ENCODE data around the gene QRFP.

Gene QRFP

DNA sequence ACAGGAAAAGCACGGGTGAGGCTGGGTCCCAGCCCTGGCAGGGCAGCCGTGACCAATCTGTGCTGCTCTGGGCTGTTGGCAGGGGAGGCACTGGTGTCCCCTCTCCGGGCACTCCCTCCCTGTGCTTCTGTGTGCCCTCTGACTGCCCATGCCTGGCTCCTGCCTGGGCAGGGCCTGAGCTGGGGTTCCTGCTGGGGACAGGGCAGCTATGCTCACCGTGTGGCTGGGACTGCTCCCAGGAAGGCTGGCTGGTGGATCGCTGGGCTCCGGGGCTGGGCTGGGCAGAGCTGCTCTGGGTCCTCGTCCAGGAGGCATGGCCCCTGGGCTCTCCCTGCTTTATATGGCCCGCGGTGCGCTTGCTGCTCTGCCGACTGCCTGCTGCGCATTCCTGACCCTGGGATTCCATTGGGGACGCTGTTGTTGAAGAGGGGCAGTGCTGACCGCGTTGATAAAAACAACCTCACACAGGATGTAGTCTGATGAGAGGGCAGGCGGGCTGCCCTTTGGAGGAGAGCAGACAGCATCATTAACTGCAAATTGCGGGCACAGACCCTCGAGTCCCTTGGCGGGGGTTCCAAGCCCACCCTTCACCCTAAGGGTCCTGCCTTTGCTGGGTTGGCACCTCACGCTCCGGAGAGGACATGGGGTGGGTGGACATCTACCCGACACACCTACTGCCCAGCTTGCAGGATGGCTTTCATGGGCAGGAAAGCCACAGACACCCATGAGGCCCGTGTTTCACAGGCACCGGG is 955 bp downstream of the QRFP start:
- H3K9me3 ChIP-seq (ENCODE audit: control insufficient read depth in 2 of 2, low read length in 2 of 2) = no peaks in the 10 kb centered on the region
- peaks cover 2 to 24% of the 10 kb centered on the region in 2 donors for H3K4me1 ChIP-seq (ENCODE audit: control insufficient read depth in 2 of 2, insufficient read depth in 2 of 2, low read length in 2 of 2)
- H3K27ac ChIP-seq (ENCODE audit: low read depth in 2 of 2, low read length in 2 of 2) = no peak overlapping the region
- H3K36me3 ChIP-seq (ENCODE audit: control insufficient read depth in 2 of 2, insufficient read depth in 2 of 2, low read length in 2 of 2) = peaks cover 6% of the 10 kb centered on the region in 2 donors
- no peak overlapping the region for H3K4me3 ChIP-seq (ENCODE audit: low read length in 2 of 2)
- peaks cover 3 to 8% of the 10 kb centered on the region in 2 donors for H3K27me3 ChIP-seq (ENCODE audit: control insufficient read depth in 2 of 2, insufficient read depth in 2 of 2, low read length in 2 of 2)
- no peak overlapping the region for H3K9ac ChIP-seq (ENCODE audit: low read depth in 1 of 2, low read length in 2 of 2)

DNA sequence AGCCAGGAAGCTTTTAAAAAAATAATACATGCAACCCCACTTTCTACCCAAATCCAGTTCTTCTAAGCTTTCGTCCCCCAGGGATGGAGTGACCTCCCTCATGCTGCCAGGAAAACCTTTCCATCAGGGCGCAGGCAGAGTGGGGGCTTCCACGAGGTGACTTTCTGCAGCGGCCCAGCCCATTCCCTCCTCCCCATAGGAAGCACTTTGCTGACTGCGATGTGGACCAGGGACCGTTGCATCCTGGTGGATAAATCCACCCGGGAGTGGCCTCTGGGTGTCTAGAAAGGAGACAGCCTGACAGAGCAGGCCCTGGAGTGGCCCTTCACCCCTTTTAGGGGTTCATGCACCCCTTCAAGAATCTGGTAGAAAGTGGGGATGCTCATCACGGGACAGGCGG is 1.6 kb downstream of the QRFP start:
- peaks cover 10 to 11% of the 10 kb centered on the region in 2 donors for H3K36me3 ChIP-seq (ENCODE audit: control insufficient read depth in 2 of 2, insufficient read depth in 2 of 2, low read length in 2 of 2)
- H3K27me3 ChIP-seq (ENCODE audit: control insufficient read depth in 2 of 2, insufficient read depth in 2 of 2, low read length in 2 of 2) = peaks cover 3 to 8% of the 10 kb centered on the region in 2 donors
- no peak overlapping the region for H3K4me3 ChIP-seq (ENCODE audit: low read length in 2 of 2)
- peaks cover 2 to 24% of the 10 kb centered on the region in 2 donors for H3K4me1 ChIP-seq (ENCODE audit: control insufficient read depth in 2 of 2, insufficient read depth in 2 of 2, low read length in 2 of 2)
- no peak overlapping the region for H3K9ac ChIP-seq (ENCODE audit: low read depth in 1 of 2, low read length in 2 of 2)
- no peak overlapping the region for H3K27ac ChIP-seq (ENCODE audit: low read depth in 2 of 2, low read length in 2 of 2)
- no peaks in the 10 kb centered on the region for H3K9me3 ChIP-seq (ENCODE audit: control insufficient read depth in 2 of 2, low read length in 2 of 2)

DNA sequence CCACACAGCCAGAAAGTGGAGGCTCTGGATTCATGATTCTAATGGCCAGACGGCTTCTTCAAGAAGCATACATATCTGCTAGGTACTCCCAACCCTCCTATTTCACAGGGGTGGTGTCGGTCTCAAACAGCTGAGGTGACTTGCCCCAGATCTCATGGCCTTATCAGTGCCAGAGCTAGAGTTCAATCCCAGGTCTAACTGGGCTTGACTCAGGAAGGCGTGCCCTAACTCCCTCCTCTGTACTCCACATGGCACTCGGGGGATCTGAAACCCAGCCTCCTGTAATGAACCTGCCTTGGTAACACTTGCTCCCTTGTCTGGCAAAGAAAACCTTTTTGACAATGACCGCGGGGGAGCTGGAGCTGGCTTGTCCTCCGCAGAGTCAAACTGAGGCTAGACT is 2.1 kb downstream of the QRFP start:
- Histone ChIP-seq H3K36me3 (ENCODE audit: control insufficient read depth in 2 of 2, insufficient read depth in 2 of 2, low read length in 2 of 2) (peaks cover 11 to 15% of the 10 kb centered on the region in 2 donors), H3K9ac (ENCODE audit: low read depth in 1 of 2, low read length in 2 of 2) (no peak overlapping the region), H3K4me3 (ENCODE audit: low read length in 2 of 2) (no peak overlapping the region), H3K9me3 (ENCODE audit: control insufficient read depth in 2 of 2, low read length in 2 of 2) (no peaks in the 10 kb centered on the region), H3K27me3 (ENCODE audit: control insufficient read depth in 2 of 2, insufficient read depth in 2 of 2, low read length in 2 of 2) (peaks cover 2 to 8% of the 10 kb centered on the region in 2 donors), H3K27ac (ENCODE audit: low read depth in 2 of 2, low read length in 2 of 2) (no peak overlapping the region), H3K4me1 (ENCODE audit: control insufficient read depth in 2 of 2, insufficient read depth in 2 of 2, low read length in 2 of 2) (peaks cover 2 to 24% of the 10 kb centered on the region in 2 donors)

DNA sequence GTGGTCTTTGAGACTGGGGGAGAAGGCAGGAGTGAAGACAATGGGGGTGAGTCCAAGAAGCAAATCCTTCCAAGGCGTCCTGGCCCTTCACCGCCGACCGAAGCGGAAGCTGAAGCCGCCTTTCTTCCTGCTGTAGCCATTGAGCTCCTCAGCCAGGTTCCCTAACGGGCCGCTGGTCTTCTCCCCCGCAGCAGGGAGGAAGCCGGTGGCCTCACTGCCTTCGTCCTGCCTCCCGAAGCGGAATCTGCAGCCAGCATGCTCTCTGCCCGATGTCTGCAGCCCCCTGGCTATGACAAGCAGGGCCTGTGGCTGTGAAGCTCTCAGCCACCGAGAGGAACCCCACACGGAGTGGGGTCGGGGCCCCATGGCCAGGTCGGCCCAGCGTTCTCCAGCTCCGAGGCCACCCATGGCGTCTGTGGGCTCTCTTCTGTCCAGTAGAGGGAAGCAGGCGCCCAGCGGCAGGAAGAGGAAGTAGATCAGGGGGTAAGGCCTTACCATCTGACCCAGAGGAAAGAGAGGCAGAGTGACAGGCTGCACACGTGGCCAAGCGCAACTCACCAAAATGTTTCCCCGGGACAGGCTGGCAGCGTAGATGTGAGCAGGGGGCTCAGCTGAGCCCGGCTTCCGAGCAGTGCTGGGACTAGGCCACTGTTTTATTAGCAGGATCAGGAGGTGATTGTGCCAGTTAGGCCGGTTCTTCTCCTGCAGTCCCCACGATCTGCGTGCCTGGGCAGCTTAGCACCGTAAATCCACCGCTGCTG is 3.1 kb downstream of the QRFP start:
- peaks cover 2 to 24% of the 10 kb centered on the region in 2 donors for H3K4me1 ChIP-seq (ENCODE audit: control insufficient read depth in 2 of 2, insufficient read depth in 2 of 2, low read length in 2 of 2)
- peaks cover 14 to 19% of the 10 kb centered on the region in 2 donors for H3K36me3 ChIP-seq (ENCODE audit: control insufficient read depth in 2 of 2, insufficient read depth in 2 of 2, low read length in 2 of 2)
- H3K27ac ChIP-seq (ENCODE audit: low read depth in 2 of 2, low read length in 2 of 2) = no peak overlapping the region
- H3K9ac ChIP-seq (ENCODE audit: low read depth in 1 of 2, low read length in 2 of 2) = peak overlapping the region in 1 of 2 donors; percentile 35
- no peak overlapping the region for H3K4me3 ChIP-seq (ENCODE audit: low read length in 2 of 2)
- H3K9me3 ChIP-seq (ENCODE audit: control insufficient read depth in 2 of 2, low read length in 2 of 2) = no peaks in the 10 kb centered on the region
- H3K27me3 ChIP-seq (ENCODE audit: control insufficient read depth in 2 of 2, insufficient read depth in 2 of 2, low read length in 2 of 2) = peaks cover 0 to 8% of the 10 kb centered on the region in 2 donors

DNA sequence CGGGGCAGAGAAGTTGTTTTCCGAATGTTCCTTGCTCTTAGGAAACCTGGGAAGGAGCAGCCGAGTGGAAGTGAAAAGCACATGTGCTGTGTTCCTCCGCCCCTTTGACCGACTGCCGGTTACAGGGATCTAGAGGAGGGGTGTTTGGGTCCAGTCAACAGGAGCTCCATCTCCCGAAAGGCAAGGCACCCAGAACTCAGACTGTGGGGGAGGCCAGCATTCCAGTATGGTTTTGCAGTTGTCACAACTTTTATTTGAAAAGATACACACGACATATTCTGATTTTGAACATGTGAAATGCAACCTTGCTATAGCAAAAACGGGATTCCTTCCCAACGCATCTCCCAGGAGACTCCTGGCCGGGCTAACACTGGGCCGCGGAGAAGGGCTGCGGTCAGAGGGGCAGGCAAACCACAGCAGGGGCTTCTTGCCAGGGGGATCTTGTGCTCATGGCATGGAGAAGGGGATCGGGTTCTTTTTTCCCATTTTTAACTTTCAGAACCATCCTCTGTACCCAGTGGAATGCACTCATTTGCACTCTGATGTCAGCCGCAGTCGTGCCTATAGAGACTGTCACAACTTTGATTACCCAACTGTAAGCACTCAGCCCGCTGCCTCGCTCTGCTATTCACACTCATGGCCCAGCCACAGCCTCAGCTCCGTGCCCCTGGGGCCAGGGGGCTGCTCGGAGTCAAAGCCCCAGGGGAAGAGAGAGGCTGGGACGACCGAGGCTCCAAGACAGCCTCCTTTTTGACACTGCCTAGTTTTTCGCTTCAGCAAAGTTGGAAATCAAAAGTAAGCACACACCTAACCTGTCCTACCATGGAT is 3.9 kb downstream of the QRFP start:
- Histone ChIP-seq H3K36me3 (ENCODE audit: control insufficient read depth in 2 of 2, insufficient read depth in 2 of 2, low read length in 2 of 2) (peaks cover 23 to 27% of the 10 kb centered on the region in 2 donors), H3K27me3 (ENCODE audit: control insufficient read depth in 2 of 2, insufficient read depth in 2 of 2, low read length in 2 of 2) (peaks cover 0 to 3% of the 10 kb centered on the region in 2 donors), H3K4me3 (ENCODE audit: low read length in 2 of 2) (no peak overlapping the region), H3K4me1 (ENCODE audit: control insufficient read depth in 2 of 2, insufficient read depth in 2 of 2, low read length in 2 of 2) (peaks cover 2 to 19% of the 10 kb centered on the region in 2 donors), H3K27ac (ENCODE audit: low read depth in 2 of 2, low read length in 2 of 2) (no peak overlapping the region), H3K9me3 (ENCODE audit: control insufficient read depth in 2 of 2, low read length in 2 of 2) (no peaks in the 10 kb centered on the region), H3K9ac (ENCODE audit: low read depth in 1 of 2, low read length in 2 of 2) (no peak overlapping the region)

DNA sequence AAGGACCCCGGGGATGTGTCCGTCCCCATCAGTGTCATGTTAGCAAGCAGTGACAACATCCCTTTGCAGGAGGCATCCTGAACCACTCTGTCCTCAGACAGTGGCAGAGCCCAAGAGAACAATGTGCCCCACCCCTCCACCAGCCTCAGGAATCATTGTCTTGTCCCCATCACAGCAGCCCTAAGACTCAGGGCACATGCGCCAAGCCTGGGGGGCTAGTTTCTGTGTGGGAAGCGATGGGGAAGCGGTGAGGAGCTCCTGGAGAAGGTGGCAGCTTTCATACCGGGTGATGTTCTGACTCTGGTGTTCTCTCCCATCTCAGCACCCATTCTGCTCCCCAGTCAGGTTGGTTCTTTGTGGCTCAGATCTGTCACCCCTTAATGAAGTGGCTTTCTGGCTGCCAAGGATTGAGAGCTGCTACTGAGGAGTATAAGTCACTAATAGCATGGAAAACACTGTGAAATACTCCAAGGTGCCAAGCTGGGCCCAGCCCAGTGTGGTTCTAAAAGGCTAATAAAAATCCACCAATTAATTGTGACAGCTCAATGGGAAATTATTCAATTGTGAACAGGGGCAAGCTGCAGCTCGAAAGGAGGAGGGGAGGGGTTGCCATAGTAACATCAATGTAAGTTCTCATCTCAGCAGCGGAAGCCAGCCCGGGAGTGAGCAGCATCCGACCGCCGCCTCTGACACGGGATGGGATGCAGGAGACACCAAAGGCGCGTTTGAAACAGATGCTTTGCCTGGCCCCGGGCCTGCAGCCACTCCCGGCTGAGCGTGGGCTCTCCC is 4.7 kb downstream of the QRFP start:
- H3K36me3 ChIP-seq (ENCODE audit: control insufficient read depth in 2 of 2, insufficient read depth in 2 of 2, low read length in 2 of 2) = peaks cover 29 to 33% of the 10 kb centered on the region in 2 donors
- no peaks in the 10 kb centered on the region for H3K9me3 ChIP-seq (ENCODE audit: control insufficient read depth in 2 of 2, low read length in 2 of 2)
- no peak overlapping the region for H3K27ac ChIP-seq (ENCODE audit: low read depth in 2 of 2, low read length in 2 of 2)
- H3K4me1 ChIP-seq (ENCODE audit: control insufficient read depth in 2 of 2, insufficient read depth in 2 of 2, low read length in 2 of 2) = peaks cover 2 to 19% of the 10 kb centered on the region in 2 donors
- H3K27me3 ChIP-seq (ENCODE audit: control insufficient read depth in 2 of 2, insufficient read depth in 2 of 2, low read length in 2 of 2) = no peaks in the 10 kb centered on the region
- H3K4me3 ChIP-seq (ENCODE audit: low read length in 2 of 2) = no peak overlapping the region
- no peak overlapping the region for H3K9ac ChIP-seq (ENCODE audit: low read depth in 1 of 2, low read length in 2 of 2)

DNA sequence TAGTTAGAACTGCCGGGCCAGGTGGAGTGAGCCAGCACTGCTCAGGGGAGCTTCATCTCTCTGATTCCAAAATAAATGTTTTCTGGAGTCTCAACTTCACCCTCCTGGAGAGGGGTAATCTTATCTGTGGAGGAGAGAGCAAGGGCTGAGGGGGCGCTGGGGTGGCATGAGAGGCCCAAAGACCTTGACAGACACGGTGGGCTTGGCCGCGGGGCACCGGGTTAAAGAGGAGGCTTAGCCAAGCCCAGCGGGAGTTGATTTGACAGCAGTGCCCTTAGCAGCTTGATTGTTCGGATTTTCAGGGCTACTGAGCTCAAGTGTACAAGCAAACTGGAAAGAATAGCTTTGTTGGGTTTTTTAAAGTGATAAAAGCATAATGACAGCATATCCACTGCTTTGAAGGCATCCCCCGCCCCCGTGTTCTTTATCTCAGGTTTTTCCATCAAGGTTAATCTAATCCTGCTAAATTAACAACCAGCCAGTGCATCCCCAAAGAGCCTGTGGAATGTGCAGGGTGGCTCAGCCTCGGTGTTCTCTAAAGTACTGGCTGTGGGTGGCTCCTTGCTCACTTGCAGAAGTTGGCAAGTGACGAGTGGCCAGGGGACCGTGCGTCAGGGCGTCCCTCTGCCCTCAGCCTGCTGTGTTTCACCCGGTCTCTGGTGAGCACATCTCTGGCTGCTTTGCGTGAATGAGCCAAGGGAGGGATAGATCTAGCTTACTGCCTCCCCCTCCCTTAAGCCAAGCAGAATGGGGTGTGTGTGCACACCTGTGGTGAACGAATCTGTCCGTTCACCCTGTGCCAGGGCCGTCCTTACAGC is 5.5 kb downstream of the QRFP start:
- Histone ChIP-seq H3K4me3 (ENCODE audit: low read length in 2 of 2) (no peak overlapping the region), H3K9me3 (ENCODE audit: control insufficient read depth in 2 of 2, low read length in 2 of 2) (no peaks in the 10 kb centered on the region), H3K36me3 (ENCODE audit: control insufficient read depth in 2 of 2, insufficient read depth in 2 of 2, low read length in 2 of 2) (peaks cover 35 to 41% of the 10 kb centered on the region in 2 donors), H3K9ac (ENCODE audit: low read depth in 1 of 2, low read length in 2 of 2) (no peak overlapping the region), H3K27me3 (ENCODE audit: control insufficient read depth in 2 of 2, insufficient read depth in 2 of 2, low read length in 2 of 2) (no peaks in the 10 kb centered on the region), H3K27ac (ENCODE audit: low read depth in 2 of 2, low read length in 2 of 2) (no peak overlapping the region), H3K4me1 (ENCODE audit: control insufficient read depth in 2 of 2, insufficient read depth in 2 of 2, low read length in 2 of 2) (peaks cover 2 to 19% of the 10 kb centered on the region in 2 donors)

DNA sequence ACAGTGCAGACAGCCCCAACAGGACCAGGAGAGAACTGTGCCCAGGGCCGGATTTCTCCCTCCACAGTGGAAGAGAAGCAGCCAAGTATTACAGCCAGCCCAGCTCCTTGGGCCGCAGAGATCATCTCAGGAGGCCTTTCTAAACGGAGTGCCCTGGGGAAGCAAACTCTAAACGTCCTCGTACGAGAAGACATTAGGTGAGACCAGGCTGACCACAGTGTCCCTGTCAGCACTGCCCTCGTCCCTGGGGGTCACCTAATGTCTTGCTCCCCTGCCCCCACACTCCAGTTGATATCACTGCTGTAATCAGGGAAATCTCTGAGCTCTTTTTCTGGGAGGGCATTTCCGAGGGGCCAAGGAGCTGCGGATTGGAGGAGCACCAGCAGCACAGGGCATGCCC is 6.5 kb downstream of the QRFP start:
- peaks cover 0 to 17% of the 10 kb centered on the region in 2 donors for H3K4me1 ChIP-seq (ENCODE audit: control insufficient read depth in 2 of 2, insufficient read depth in 2 of 2, low read length in 2 of 2)
- H3K4me3 ChIP-seq (ENCODE audit: low read length in 2 of 2) = no peak overlapping the region
- no peaks in the 10 kb centered on the region for H3K27me3 ChIP-seq (ENCODE audit: control insufficient read depth in 2 of 2, insufficient read depth in 2 of 2, low read length in 2 of 2)
- H3K27ac ChIP-seq (ENCODE audit: low read depth in 2 of 2, low read length in 2 of 2) = no peak overlapping the region
- no peak overlapping the region for H3K9ac ChIP-seq (ENCODE audit: low read depth in 1 of 2, low read length in 2 of 2)
- H3K36me3 ChIP-seq (ENCODE audit: control insufficient read depth in 2 of 2, insufficient read depth in 2 of 2, low read length in 2 of 2) = peaks cover 45 to 50% of the 10 kb centered on the region in 2 donors
- no peaks in the 10 kb centered on the region for H3K9me3 ChIP-seq (ENCODE audit: control insufficient read depth in 2 of 2, low read length in 2 of 2)

All from mucosa of rectum (tissue), 2 donors.